Panc1 (cell line): ENCODE measurements around the gene PXYLP1.

ENCODE experiments used
- CTCF ChIP-seq: fragments of 450-650 bp; IDR thresholded peaks from 2 replicates; pipeline ENCODE4 v1.5.1; 2017; ENCODE audit warnings: mild to moderate bottlenecking
- POLR2AphosphoS5 ChIP-seq: IDR thresholded peaks from 2 replicates; pipeline ENCODE4 v1.6.1; 2012; ENCODE audit warnings: mild to moderate bottlenecking, low read depth, low read length, moderate library complexity
- TCF7L2 ChIP-seq: IDR thresholded peaks from 2 replicates; pipeline ENCODE4 v1.6.1; 2011; ENCODE audit warnings: mild to moderate bottlenecking, low read depth, low read length, inconsistent platforms

DNA sequence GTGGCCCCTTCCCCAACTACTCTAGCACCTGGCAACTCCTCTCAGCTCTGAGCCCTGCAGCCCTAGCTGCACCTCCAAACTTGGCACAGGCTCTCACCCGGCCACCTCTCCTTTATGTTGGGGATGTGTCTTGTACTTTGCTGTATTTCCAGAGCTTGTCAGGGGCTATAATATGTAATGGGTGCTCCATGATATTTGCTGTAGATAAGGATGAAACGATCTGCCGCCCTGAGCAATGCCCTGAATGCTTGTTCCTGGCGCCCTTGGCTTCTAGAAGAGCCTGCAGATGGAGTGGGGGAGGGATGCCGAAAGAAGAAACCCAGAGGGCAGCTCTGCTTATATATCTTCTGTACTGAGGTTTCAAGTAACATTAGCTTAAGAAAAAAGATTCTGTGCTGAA lies 100.8 kb downstream of the PXYLP1 start:
- TF ChIP-seq CTCF (no peak), POLR2AphosphoS5 (no peak), TCF7L2 (no peak)
